Natural killer cell (primary cell): ENCODE data around the gene POP4. TPM values are rescaled to one million over a fixed set of nuclear protein-coding genes. Genes with fewer than 3 reads are reported as not detected.

Experiments
- ATAC-seq, 3 donors: fragments of 150-1000 bp in 2 of 3; fragments of 200-7000 bp in 1 of 3; cut with Tn5 transposase; 1 replicate in 1 of 3; 2 replicates in 2 of 3; pipeline ENCODE4 v1.10.0; 2021; ENCODE audit warnings: mild to moderate bottlenecking in 2 of 3, moderate library complexity in 2 of 3
- DNase-seq, 2 donors: peaks; one replicate each; pipeline versions ENCODE4 v3.0.0 to v3.0.0-alpha.2; 2013 to 2021; ENCODE audit warnings: mixed read lengths in 1 of 2
- H3K27ac ChIP-seq: one replicate; pipeline ENCODE4 v1.5.1; 2013; ENCODE audit warnings: mild to moderate bottlenecking, low read length
- H3K27me3 ChIP-seq: one replicate; pipeline ENCODE4 v1.6.1; 2013; ENCODE audit warnings: low read length; ENCODE audit not compliant: control insufficient read depth, insufficient read depth
- H3K36me3 ChIP-seq: one replicate; pipeline ENCODE4 v1.6.1; 2013; ENCODE audit warnings: low read length; ENCODE audit not compliant: control insufficient read depth, insufficient read depth
- H3K4me1 ChIP-seq: one replicate; pipeline ENCODE4 v1.6.1; 2013; ENCODE audit warnings: low read length; ENCODE audit not compliant: control insufficient read depth, insufficient read depth
- H3K4me3 ChIP-seq: one replicate; pipeline ENCODE4 v1.5.1; 2013; ENCODE audit warnings: low read length
- H3K9me3 ChIP-seq: one replicate; pipeline ENCODE4 v1.6.1; 2013; ENCODE audit warnings: low read length; ENCODE audit not compliant: control insufficient read depth, insufficient read depth
- H3K27ac Mint-ChIP-seq, 2 donors: one replicate each; pipeline ENCODE4 v1.8.0; 2022; ENCODE audit warnings: mild to moderate bottlenecking in 2 of 2, mixed read lengths in 2 of 2, moderate library complexity in 1 of 2
- H3K27me3 Mint-ChIP-seq, 2 donors: one replicate each; pipeline ENCODE4 v1.8.0; 2022; ENCODE audit warnings: low read depth in 2 of 2, mixed read lengths in 2 of 2
- H3K36me3 Mint-ChIP-seq: one replicate; pipeline ENCODE4 v1.8.0; 2022; ENCODE audit warnings: mixed read lengths
- H3K4me1 Mint-ChIP-seq, 2 donors: one replicate each; pipeline ENCODE4 v1.8.0; 2022; ENCODE audit warnings: mixed read lengths in 2 of 2
- H3K4me3 Mint-ChIP-seq: one replicate; pipeline ENCODE4 v1.8.0; 2022; ENCODE audit warnings: mild to moderate bottlenecking, moderate library complexity, mixed read lengths
- H3K9me3 Mint-ChIP-seq, 2 donors: one replicate each; pipeline ENCODE4 v1.8.0; 2022; ENCODE audit warnings: mixed read lengths in 2 of 2
- CTCF ChIP-seq: fragments of 200-600 bp; IDR thresholded peaks from one replicate; pipeline ENCODE4 v1.8.0; 2022; ENCODE audit warnings: antibody characterized with exemption
- WGBS: methylation state at CpG from one replicate; pipeline ENCODE4 v1.1.7; 2013; ENCODE audit warnings: missing lambda C conversion rate; ENCODE audit not compliant: insufficient coverage; 5-methylcytosine and 5-hydroxymethylcytosine counted together
- intact Hi-C: fragments of 100-400 bp; cut with micrococcal nuclease; formaldehyde crosslinking; loops from one replicate; pipeline ENCODE4 v1.14.2; 2022
- total RNA-seq, 4 donors: library from RNA; stranded (reverse); fragments of 120-200 nt in 1 of 4; gene quantifications; one replicate each; pipeline versions ENCODE4 v1.2.3 to v1.2.4, GENCODE V29; 2013 to 2022

The POP4 gene
- total RNA-seq, 3 donors from 2014 or later (not counting 1 experiment from before 2014, with no cell fraction given): 46.4 to 60.1 (median 46.4) TPM

- no peak for DNase-seq
- Mint-ChIP-seq H3K36me3 (no peaks in the 10 kb centered on the region), H3K27ac (no peak overlapping the region)
These were observed 29.1 kb upstream of the POP4 start for GRCh38 chr19:29576761-29577648.

GRCh38 chr19:29577649-29577963, 28.5 kb upstream of the POP4 start:
- intact Hi-C loops: no loop called here
- H3K27me3 ChIP-seq: no peaks in the 10 kb centered on the region
- peaks cover 38 to 68% of the 10 kb centered on the region in 2 donors for H3K27me3 Mint-ChIP-seq
- H3K36me3 ChIP-seq: no peaks in the 10 kb centered on the region
- 54% methylated on average over 3 of the region's 3 CpGs for WGBS
- H3K4me3 Mint-ChIP-seq: no peak overlapping the region
- no peaks in the 10 kb centered on the region for H3K36me3 Mint-ChIP-seq
- no peaks in the 10 kb centered on the region for H3K9me3 ChIP-seq
- H3K4me1 Mint-ChIP-seq: no peaks in the 10 kb centered on the region
- TF ChIP-seq CTCF: no peak
- no peak overlapping the region for H3K27ac Mint-ChIP-seq
- no peak overlapping the region for H3K27ac ChIP-seq
- H3K4me1 ChIP-seq: no peaks in the 10 kb centered on the region
- ATAC-seq (no peak), DNase-seq (no peak)
- no peak overlapping the region for H3K4me3 ChIP-seq
- no peaks in the 10 kb centered on the region for H3K9me3 Mint-ChIP-seq

More at GRCh38 chr19:29576761-29577648, 29.1 kb upstream of the POP4 start:
- Histone ChIP-seq H3K27me3 (no peaks in the 10 kb centered on the region), H3K4me1 (no peaks in the 10 kb centered on the region), H3K36me3 (no peaks in the 10 kb centered on the region), H3K9me3 (no peaks in the 10 kb centered on the region), H3K4me3 (no peak overlapping the region), H3K27ac (no peak overlapping the region)
- H3K4me1 Mint-ChIP-seq: no peaks in the 10 kb centered on the region
- no peak for TF ChIP-seq CTCF
- H3K27me3 Mint-ChIP-seq: peaks cover 42 to 64% of the 10 kb centered on the region in 2 donors
- H3K9me3 Mint-ChIP-seq: no peaks in the 10 kb centered on the region
- WGBS: 64% methylated on average over 15 of the region's 15 CpGs
- no peak for ATAC-seq
- H3K4me3 Mint-ChIP-seq: no peak overlapping the region
- intact Hi-C loops: no loop called here

GRCh38 chr19:29578349-29578748, 27.7 kb upstream of the POP4 start:
- no peak for TF ChIP-seq CTCF
- Histone ChIP-seq H3K27ac (no peak overlapping the region), H3K9me3 (no peaks in the 10 kb centered on the region), H3K4me3 (no peak overlapping the region), H3K4me1 (no peaks in the 10 kb centered on the region), H3K36me3 (no peaks in the 10 kb centered on the region), H3K27me3 (no peaks in the 10 kb centered on the region)
- Mint-ChIP-seq H3K9me3 (no peaks in the 10 kb centered on the region), H3K4me1 (no peaks in the 10 kb centered on the region), H3K27me3 (peaks cover 39 to 75% of the 10 kb centered on the region in 2 donors), H3K36me3 (no peaks in the 10 kb centered on the region), H3K4me3 (no peak overlapping the region), H3K27ac (no peak overlapping the region)
- no peak for DNase-seq
- ATAC-seq: no peak
- intact Hi-C loops: no loop called here
- 68% methylated on average over 8 of the region's 8 CpGs for WGBS
